HS-27A (cell line): ENCODE results near the gene TPM1.
"Not testable (repeated sequence)": the region's sequence is repeated elsewhere in the genome, so short reads cannot be mapped to it uniquely, and the experiment has no call there.

Experiments used
- DNase-seq: peaks from one replicate; pipeline ENCODE4 v3.0.0-alpha.2; 2012; ENCODE audit warnings: low read depth, missing footprints

TPM1 gene

GRCh38 chr15:63099581-63099980 is 57.0 kb downstream of the TPM1 start:
- not testable (repeated sequence) for DNase-seq

GRCh38 chr15:63103416-63103815 is 60.9 kb downstream of the TPM1 start:
- no peak for DNase-seq

- DNase-seq: no peak
Measured at GRCh38 chr15:63104727-63105126, 62.2 kb downstream of the TPM1 start.

DNA sequence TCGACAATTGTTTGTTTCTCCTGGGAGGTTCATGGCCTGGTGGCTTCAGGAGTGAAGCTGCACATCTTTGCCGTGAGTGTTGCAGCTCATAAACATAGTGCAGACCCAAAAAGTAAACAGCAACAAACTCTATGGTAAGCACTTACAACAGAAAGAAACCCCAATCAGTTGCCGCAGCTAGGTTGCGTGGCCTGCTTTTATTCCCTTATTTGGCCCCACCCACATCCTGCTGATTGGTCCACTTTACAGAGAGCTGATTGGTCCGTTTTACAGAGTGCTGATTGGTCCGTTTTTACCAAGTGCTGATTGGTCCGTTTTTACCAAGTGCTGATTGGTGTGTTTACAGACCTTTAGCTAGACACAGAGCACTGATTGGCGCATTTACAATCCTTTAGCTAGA is 62.8 kb downstream of the TPM1 start:
- DNase-seq: not testable (repeated sequence)

DNA sequence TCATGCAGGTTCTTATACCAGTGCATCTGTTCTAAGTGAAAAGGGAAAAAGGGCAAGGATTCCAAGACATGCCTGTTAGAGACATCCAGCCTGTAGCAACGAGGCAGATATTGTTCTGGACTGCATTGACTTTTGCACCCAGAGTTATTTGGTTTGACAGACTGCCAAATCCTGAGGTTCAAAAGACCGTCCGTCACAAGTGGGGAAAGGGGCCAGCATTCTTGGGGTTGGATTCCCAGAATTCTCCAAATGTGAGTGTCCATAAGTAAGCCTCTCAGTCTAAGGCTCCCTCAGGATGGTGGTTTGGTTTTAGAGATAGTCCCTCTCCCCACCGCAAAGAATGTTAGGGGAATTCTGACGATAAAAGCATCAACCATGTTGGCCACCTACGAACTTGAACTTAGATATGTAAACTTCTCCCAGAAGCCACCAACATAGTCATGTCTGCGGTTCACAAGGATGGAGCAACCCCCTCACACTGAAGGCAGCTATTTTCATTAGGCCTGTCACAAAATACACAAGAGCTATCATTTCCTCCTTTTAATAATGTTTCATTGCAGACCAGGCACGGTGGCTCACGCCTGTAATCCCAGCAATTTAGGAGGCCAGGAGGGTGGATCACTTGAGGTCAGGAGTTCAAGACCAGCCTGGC is 65.5 kb downstream of the TPM1 start:
- DNase-seq: peak; percentile 100

GRCh38 chr15:63109498-63109897 is 67.0 kb downstream of the TPM1 start:
- no peak for DNase-seq

GRCh38 chr15:63109920-63110319 is 67.4 kb downstream of the TPM1 start:
- no peak for DNase-seq

DNA sequence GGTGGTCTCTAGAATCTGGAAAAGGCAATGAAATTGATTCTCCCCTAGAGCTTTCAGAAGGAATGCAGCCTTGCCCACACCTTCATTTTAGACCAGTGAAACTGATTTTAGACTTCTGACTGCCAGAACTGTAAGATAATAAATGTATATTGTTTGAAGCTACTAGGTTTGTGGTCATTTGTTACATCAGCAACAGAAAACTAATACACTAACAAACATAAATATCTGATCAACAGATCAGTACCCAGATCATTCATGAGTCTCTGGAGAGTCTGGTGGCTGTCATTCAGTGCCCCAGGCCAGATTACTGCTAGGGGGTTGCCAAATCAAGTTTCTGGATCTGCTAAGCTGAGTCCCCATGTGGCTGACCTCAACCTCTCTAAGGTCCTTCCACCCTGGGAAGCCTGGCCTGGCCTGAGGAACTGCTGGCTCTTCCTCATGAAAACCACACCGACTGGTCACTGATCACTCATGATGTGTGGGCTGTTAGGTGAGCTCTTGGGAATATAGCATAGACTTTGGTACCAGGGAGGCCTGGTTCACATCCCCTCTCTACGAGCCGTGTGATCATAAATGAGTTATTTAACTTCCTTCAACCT is 68.0 kb downstream of the TPM1 start:
- no peak for DNase-seq

- no peak for DNase-seq
Measured at GRCh38 chr15:63111481-63111880, 68.9 kb downstream of the TPM1 start.

DNA sequence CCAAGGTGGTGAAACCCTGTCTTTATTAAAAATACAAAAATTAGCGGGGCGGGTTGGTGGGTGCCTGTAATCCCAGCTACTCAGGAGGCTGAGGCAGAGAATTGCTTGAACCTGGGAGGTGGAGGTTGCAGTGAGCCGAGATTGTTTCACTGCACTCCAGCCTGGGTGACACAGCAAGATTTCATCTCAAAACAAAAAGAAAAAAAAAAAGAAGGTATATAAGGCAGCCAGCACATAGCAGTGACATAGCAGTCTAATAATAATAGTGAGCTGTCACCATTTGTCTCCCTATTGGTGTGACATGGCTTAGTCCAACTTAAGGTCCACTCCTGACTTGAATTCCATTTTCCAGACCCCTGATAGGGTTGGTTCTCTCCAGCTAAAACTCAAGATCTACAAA is 70.3 kb downstream of the TPM1 start:
- DNase-seq: no peak

- DNase-seq: no peak
Measured at GRCh38 chr15:63114465-63114864, 71.9 kb downstream of the TPM1 start.
